GM18873 (cell line): ENCODE results near the gene PPP1R7.
"Not testable (repeated sequence)": the region's sequence is repeated elsewhere in the genome, so short reads cannot be mapped to it uniquely, and the experiment has no call there.

ENCODE experiments used
- ATAC-seq: cut with Tn5 transposase; IDR thresholded peaks from one replicate; pipeline ENCODE4 v1.9.1; 2021; ENCODE audit warnings: mild to moderate bottlenecking, moderate library complexity, moderate number of reproducible peaks; ENCODE audit not compliant: unreplicated experiment, low FRiP score

The PPP1R7 gene

GRCh38 chr2:241189093-241189855 lies 39.0 kb downstream of the PPP1R7 start:
- ATAC-seq = no peak

DNA sequence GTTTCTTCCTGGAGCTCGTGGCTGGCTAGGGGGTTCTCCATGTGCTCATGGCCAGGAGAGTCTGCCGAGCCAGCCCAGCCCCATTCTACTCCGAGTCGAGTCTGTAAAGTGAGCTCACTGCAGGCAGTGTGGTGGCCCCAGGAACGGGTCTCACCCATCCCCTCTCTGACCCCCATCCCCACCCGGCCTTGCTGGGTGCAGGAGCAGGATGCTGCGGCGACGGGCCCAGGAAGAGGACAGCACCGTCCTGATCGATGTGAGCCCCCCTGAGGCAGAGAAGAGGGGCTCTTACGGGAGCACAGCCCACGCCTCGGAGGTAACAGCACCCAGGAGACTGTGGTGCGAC lies 39.6 kb downstream of the PPP1R7 start:
- ATAC-seq = no peak

DNA sequence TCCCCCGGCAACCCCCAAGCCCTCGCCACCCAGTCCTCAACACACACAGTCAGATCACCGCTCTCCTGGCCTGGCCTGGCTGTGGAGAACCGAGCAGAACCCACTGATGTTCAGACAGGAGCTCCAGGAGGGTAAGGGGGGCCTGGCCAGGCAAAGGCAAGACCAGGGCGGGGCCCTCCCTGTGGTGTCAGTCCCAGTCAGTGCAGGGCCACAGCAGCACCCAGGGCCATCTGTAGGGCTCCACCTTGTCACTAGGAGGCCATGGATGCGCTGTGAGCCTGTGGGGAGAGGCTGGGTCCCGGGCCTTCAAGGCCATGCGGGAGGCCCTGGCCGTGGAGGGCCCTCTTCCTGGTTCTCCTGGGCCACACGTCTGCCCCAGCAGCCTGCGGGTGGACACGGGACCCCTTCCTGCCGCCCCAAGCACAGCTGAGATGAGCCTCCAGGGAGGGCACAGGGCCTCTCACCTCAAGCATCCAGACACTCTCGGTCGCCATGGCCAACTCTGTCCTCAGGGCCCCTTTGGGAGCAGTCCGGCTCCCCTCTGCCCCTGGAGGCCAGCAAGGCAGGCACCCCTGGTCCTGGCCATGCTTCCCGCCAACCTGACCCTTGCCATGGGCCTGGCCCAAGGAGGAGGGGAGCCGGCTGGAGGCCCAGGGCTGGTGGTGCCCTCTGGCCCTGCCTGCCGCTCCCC lies 40.2 kb downstream of the PPP1R7 start:
- no peak for ATAC-seq

DNA sequence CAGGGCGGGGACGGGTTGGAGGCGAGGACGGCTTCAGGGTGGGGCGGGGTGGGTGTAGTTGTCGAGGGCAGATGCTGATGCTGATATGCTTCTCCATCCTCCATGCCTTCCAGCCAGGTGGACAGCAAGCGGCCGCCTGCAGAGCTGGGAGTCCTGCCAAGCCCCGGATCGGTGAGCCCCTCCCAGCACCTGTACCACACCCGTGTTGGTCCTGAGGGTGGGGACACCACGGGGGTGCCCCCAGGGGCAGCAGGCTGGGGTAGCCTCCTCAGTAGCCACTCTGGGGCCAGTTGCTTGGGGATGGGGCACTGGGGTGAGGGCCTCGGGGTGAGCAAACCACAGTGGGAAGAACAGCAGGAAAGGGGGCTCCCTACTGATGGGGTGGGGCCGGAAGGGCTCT lies 40.8 kb downstream of the PPP1R7 start:
- no peak for ATAC-seq

DNA sequence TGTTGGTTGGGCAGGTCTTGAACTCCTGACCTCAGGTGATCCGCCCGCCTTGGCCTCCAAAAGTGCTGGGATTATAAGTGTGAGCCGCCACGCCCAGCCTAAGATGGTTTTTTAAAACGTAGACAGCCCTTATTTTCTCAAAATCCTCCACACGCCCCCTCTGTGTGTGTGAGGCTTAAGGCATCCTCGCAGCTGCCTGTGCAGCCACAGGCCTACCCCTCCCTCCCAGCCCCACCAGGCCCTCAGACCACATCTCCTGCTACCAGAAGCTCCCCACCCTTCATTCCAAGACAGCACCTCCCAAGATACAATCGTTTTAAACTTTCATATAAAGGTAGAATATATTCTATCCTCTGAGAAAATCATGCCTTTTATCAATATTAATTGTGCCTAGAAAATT lies 43.0 kb downstream of the PPP1R7 start:
- no peak for ATAC-seq

DNA sequence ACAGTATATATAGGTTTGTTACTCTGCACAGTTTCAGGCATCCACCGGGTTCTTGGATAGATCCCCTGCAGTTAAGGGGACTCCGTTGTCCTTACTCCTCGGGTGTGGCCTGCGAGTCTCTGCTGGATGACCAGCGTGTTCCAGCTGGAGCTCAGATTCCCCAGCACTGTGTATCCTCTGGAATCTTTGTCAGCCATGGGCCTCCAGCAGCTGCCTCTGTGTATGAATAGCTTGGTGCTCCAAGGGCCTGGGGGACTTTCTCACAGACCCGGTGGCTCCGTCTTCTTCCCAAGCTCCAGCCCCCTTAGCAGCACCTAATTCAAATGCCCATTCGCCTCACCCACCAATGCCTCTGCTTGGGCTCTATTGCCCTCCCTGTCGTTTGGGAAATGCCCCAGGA lies 44.5 kb downstream of the PPP1R7 start:
- ATAC-seq = no peak

- ATAC-seq = no peak
Observed at GRCh38 chr2:241195506-241196130, 45.4 kb downstream of the PPP1R7 start.

DNA sequence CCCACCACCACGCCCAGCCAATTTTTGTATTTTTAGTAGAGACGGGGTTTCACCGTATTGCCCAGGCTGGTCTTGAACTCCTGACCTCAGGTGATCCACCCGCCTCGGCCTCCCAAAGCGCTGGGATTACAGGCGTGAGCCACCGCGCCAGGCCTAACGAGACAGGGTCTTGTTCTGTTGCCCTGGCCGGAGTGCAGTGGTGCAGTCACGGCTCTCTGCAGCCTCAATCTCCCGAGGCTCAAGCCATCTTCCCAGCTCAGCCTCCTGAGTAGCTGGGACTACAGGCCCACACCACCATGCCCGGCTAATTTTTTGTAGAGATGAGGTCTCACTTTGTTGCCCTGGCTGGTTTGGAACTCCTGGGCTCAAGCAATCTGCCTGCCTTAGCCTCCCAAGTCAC lies 47.0 kb downstream of the PPP1R7 start:
- ATAC-seq = not testable (repeated sequence)

GRCh38 chr2:241197947-241198346 lies 47.7 kb downstream of the PPP1R7 start:
- no peak for ATAC-seq

GRCh38 chr2:241198381-241199279 lies 48.4 kb downstream of the PPP1R7 start:
- no peak for ATAC-seq

DNA sequence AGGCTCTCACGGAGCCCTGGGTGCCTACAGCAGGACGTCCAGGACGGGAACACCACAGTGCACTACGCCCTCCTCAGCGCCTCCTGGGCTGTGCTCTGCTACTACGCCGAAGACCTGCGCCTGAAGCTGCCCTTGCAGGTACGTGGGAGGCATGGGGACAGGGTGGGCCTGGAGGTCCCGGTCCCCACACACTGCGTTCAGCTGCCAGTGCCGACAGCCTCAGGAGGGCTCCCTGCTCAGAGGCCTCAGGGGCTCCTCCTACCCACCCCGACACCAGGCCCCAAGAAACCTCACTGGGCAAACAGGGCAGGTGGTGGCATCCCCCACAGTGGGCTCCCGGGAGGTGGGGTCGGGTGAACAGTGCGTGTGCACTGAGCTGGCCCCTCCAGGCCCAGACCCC lies 49.0 kb downstream of the PPP1R7 start:
- no peak for ATAC-seq

GRCh38 chr2:241199897-241200821 lies 49.9 kb downstream of the PPP1R7 start:
- ATAC-seq = no peak

GRCh38 chr2:241200822-241201395 lies 50.6 kb downstream of the PPP1R7 start:
- no peak for ATAC-seq

DNA sequence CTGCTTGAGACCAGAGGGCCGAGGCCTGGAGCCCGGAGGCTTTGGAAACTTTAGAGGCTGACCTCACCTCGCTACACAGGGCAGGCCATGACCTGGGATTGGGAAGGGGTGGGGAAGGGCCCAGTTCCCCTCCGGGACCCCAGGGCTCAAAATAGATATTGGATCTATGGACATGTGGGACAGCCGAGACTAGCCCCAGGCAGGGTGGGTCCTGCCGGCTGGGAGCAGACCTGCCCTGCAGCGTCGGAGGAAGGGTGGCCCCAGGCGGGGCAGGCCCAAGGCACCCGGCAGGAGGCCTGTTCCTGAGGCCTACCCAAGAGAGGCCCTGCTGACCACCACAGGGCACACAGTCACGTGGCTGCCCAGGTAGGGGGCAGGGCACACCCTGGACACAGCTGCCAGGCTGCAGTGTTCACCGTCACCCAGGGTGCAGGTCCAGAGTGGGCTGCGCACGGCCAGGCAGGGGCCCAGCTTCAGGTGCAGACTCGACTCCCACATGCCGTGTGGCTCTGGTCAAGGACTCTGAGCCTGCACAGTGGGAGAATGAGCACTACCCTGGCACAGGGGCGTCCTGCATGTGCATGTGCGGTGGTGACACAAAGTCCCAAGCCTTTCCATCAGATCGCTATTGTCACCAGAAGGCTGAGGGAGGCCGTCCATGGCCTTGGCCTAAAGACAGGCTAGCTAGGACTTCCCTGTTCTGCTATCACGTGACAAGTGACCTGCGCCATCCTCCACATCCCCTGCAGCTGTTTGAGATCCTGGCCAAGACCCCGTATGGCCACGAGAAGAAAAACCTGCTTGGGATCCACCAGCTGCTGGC lies 51.4 kb downstream of the PPP1R7 start:
- ATAC-seq = no peak

DNA sequence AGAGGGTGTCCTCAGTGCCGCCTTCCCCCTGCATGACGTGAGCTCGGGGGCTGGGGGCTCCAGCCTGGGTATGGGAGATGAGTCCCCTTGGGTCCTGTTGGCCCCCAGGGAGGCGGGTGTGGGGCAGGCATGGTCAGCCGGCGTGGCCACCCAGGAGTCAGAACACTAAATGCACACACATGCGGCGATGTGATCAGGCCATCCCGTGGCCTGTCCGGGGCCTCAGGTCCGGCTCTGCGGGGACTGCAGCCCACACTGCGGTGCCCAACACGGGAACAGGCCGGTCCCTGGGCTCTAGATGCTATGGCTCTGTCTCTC lies 52.0 kb downstream of the PPP1R7 start:
- no peak for ATAC-seq

- ATAC-seq = no peak
Observed at GRCh38 chr2:241202681-241203080, 52.4 kb downstream of the PPP1R7 start.

DNA sequence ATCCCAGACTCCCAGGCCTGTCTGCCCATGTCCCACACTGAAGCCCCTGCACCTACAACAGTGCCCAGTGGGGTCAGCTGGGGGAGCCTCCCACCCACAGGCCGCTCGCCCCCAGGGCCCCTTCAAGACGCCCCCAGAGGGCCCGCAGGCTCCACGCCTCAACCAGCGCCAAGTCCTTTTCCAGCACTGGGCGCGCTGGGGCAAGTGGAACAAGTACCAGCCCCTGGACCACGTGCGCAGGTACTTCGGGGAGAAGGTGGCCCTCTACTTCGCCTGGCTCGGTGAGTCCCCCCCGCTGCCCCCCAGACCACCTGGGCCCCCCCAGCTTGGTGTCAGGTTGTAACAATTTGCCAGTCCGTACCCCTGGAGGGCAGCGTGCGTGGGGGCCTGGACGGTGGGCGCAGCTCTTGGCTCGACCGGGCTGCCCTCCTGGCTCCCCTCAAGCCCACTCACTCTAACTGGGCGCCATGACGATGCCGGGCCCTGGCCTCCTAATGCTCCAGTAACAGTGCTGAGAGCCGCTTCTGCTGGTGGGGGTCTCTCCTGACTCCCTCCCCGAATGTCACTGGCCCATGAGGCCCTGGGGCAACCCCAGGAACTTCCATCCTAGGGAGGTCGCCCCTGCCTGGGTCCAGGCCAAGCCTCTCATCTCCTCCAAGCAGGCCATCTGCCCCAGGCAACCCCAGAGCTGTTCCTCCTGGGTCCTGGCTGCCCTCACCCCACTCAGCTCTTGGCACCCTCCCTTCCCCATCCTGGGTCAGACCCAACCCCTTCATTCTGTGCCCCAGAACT lies 53.1 kb downstream of the PPP1R7 start:
- ATAC-seq = no peak

- ATAC-seq = no peak
Observed at GRCh38 chr2:241204010-241204384, 53.7 kb downstream of the PPP1R7 start.
